Sigmoid colon (tissue), 7 donors: ENCODE measurements around the gene THAP10. TPM values are rescaled to one million over a fixed set of nuclear protein-coding genes. Genes with fewer than 3 reads are reported as not detected.

Experiments used
- DNase-seq: peaks from one replicate; pipeline ENCODE4 v3.0.0-alpha.2; 2019
- H3K27ac ChIP-seq, 4 donors: fragments of 200-600 bp; sonication (generic); one replicate each; pipeline ENCODE4 v1.5.1; 2016 to 2019; ENCODE audit warnings: mild to moderate bottlenecking in 1 of 4
- H3K27me3 ChIP-seq, 3 donors: fragments of 200-600 bp; sonication (generic); one replicate each; pipeline ENCODE4 v1.5.1; 2019; ENCODE audit warnings: mild to moderate bottlenecking in 1 of 3
- H3K36me3 ChIP-seq, 4 donors: fragments of 200-600 bp; sonication (generic); one replicate each; pipeline ENCODE4 v1.5.1; 2016 to 2019
- H3K4me1 ChIP-seq, 4 donors: fragments of 200-600 bp; sonication (generic); one replicate each; pipeline ENCODE4 v1.5.1; 2017 to 2019
- H3K4me3 ChIP-seq, 4 donors: fragments of 200-600 bp; sonication (generic); one replicate each; pipeline ENCODE4 v1.5.1; 2017 to 2019; ENCODE audit warnings: mild to moderate bottlenecking in 2 of 4, moderate library complexity in 1 of 4
- H3K9me3 ChIP-seq, 4 donors: fragments of 200-600 bp in 3 of 4; sonication (generic) in 3 of 4; one replicate each; pipeline versions ENCODE4 v1.5.1 to v1.6.1; 2013 to 2019
- EP300 ChIP-seq, 4 donors: sonication (generic); formaldehyde crosslinking; IDR thresholded peaks; one replicate each; pipeline ENCODE4 v1.6.1; 2017; ENCODE audit warnings: antibody characterized with exemption in 4 of 4
- POLR2A ChIP-seq, 2 donors: fragments of 450-650 bp; IDR thresholded peaks; one replicate each; pipeline ENCODE4 v1.6.1; 2016; ENCODE audit warnings: antibody characterized with exemption in 2 of 2, mild to moderate bottlenecking in 2 of 2, moderate library complexity in 2 of 2
- POLR2AphosphoS5 ChIP-seq, 4 donors: sonication (generic); formaldehyde crosslinking; IDR thresholded peaks; one replicate each; pipeline ENCODE4 v1.6.1; 2017; ENCODE audit warnings: antibody characterized with exemption in 4 of 4
- WGBS, 2 donors: extraction: QIAGEN DNeasy Blood & Tissue Kit; methylation state at CpG; one replicate each; pipeline ENCODE4 v1.1.7; 2013; 5-methylcytosine and 5-hydroxymethylcytosine counted together
- intact Hi-C: fragments of 100-400 bp; cut with DNase I; formaldehyde crosslinking; loops from one replicate; pipeline ENCODE4 v1.15.1; 2023
- polyA plus RNA-seq, 3 donors: library from polyadenylated mRNA; stranded (reverse); fragments of 200-250 nt; gene quantifications; one replicate each; pipeline ENCODE4 v1.2.3, GENCODE V29; 2013
- total RNA-seq, 4 donors: library from RNA; depleted of rRNA; stranded (reverse); fragments of >200 nt; gene quantifications; one replicate each; pipeline ENCODE4 v1.1.0, GENCODE V29; 2016
- TF ChIP-seq, protein P1 (sequence below), 4 experiments: fragments of 450-650 bp in 3 of 4; fragments of 200-600 bp in 1 of 4; IDR thresholded peaks; one replicate each; pipeline ENCODE4 v1.5.1; 2016 to 2019; ENCODE audit warnings: antibody characterized with exemption in 4 of 4, mild to moderate bottlenecking in 3 of 4, moderate library complexity in 2 of 4
- donor health status: healthy with polysubstance abuse.
- donor health status: Bipolar disorder and iron deficiency.
- donor health status: healthy.

Gene THAP10
- total and polyA plus RNA-seq, 7 donors, result 1.1 to 3.6 (median 2.5) TPM

DNA sequence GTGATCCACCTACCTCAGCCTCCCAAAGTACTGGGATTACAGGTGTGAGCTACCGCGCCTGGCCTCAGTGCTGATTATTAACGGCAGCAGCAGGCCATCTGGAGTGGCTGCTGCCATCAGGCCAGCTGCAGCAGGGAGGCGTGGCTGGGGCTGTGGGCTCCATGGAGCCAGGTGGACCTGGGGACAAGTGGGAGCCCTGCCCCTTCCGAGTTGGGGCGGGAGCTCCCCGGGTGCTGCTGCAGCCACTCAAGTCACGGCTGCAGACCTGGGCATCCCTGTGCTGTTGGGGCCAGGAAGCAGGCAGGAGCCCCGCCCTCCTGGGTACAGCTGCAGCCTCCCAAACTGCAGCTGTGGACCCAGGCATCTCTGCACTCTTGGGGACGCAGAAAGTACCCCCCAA, 24.3 kb upstream of the THAP10 start:
- 93 to 94% methylated on average over 10 of the region's 10 CpGs for WGBS, 2 donors
- H3K27ac ChIP-seq, result no peak overlapping the region
- no peaks in the 10 kb centered on the region for H3K27me3 ChIP-seq
- no peak for TF ChIP-seq POLR2AphosphoS5 (IDR thresholded peaks at IDR 0.05)
- TF ChIP-seq, protein P1, sequence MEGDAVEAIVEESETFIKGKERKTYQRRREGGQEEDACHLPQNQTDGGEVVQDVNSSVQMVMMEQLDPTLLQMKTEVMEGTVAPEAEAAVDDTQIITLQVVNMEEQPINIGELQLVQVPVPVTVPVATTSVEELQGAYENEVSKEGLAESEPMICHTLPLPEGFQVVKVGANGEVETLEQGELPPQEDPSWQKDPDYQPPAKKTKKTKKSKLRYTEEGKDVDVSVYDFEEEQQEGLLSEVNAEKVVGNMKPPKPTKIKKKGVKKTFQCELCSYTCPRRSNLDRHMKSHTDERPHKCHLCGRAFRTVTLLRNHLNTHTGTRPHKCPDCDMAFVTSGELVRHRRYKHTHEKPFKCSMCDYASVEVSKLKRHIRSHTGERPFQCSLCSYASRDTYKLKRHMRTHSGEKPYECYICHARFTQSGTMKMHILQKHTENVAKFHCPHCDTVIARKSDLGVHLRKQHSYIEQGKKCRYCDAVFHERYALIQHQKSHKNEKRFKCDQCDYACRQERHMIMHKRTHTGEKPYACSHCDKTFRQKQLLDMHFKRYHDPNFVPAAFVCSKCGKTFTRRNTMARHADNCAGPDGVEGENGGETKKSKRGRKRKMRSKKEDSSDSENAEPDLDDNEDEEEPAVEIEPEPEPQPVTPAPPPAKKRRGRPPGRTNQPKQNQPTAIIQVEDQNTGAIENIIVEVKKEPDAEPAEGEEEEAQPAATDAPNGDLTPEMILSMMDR (IDR thresholded peaks at IDR 0.05), result no peak
- TF ChIP-seq POLR2A (IDR thresholded peaks at IDR 0.05), result no peak
- TF ChIP-seq EP300 (IDR thresholded peaks at IDR 0.05), result no peak
- H3K4me3 ChIP-seq, result no peak overlapping the region
- no peaks in the 10 kb centered on the region for H3K36me3 ChIP-seq
- H3K4me1 ChIP-seq, result no peaks in the 10 kb centered on the region
- DNase-seq, result no peak
- intact Hi-C loops, result no loop called here
- H3K9me3 ChIP-seq, result no peaks in the 10 kb centered on the region

- TF ChIP-seq POLR2AphosphoS5 (IDR thresholded peaks at IDR 0.05) (no peak), POLR2A (IDR thresholded peaks at IDR 0.05) (no peak), EP300 (IDR thresholded peaks at IDR 0.05) (no peak)
- TF ChIP-seq, protein P1 (IDR thresholded peaks at IDR 0.05), result no peak
- intact Hi-C loops, result no loop called here
- no peak overlapping the region for H3K4me3 ChIP-seq
These were observed 20.0 kb upstream of the THAP10 start for GRCh38 chr15:70912187-70912586.

GRCh38 chr15:70910958-70911357, 18.7 kb upstream of the THAP10 start:
- Histone ChIP-seq H3K9me3 (peaks cover 0 to 6% (median 0%) of the 10 kb centered on the region in 4 donors), H3K4me1 (no peaks in the 10 kb centered on the region), H3K27me3 (no peaks in the 10 kb centered on the region), H3K36me3 (peaks cover 0 to 19% (median 0%) of the 10 kb centered on the region in 4 donors), H3K27ac (no peak overlapping the region), H3K4me3 (no peak overlapping the region)
- TF ChIP-seq, protein P1 (IDR thresholded peaks at IDR 0.05), result no peak
- TF ChIP-seq EP300 (IDR thresholded peaks at IDR 0.05), result no peak
- no peak for TF ChIP-seq POLR2AphosphoS5 (IDR thresholded peaks at IDR 0.05)
- TF ChIP-seq POLR2A (IDR thresholded peaks at IDR 0.05), result no peak
- intact Hi-C loops, result no loop called here
- DNase-seq, result no peak
- WGBS, 2 donors, result 92% methylated on average over 1 of the region's 1 CpG

More at GRCh38 chr15:70912187-70912586, 20.0 kb upstream of the THAP10 start:
- 21 to 66% methylated on average over 1 of the region's 1 CpG for WGBS, 2 donors
- no peak for DNase-seq
- Histone ChIP-seq H3K27ac (no peak overlapping the region), H3K36me3 (peaks cover 0 to 12% (median 0%) of the 10 kb centered on the region in 4 donors), H3K27me3 (no peaks in the 10 kb centered on the region), H3K4me1 (no peaks in the 10 kb centered on the region), H3K9me3 (peaks cover 0 to 6% (median 0%) of the 10 kb centered on the region in 4 donors)

DNA sequence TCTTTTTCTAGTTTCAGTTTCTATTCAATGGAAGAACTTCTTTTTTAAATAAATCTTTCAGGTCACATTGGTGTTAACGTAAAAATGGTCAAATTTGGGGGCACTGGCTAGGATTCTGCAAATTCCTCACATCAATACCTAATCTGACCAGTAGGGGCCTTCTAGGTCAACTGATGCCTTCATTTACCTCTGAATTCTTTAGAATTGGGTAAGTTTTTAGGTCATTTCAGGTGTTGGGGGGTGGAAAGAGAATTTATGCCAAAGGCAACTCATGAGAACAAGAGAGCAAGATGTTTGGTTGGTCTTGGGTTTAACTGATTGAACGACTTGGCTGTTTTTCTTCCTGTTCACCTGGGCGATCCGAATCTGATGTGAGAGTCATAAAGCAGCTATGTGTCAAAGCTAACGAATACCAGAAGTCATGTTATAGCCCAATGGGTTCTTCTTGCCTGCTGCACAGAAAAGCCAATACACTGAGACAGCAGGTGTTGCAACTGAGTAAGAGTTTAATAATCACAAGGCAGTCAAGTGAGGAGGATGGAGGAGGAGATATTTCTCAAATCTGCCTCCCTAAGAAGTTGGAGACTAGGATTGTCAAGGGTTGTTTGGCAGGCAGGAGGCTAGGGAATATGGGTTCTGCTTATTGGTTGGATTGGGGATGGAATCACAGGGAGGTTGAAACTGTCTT, 15.7 kb upstream of the THAP10 start:
- no peaks in the 10 kb centered on the region for H3K27me3 ChIP-seq
- TF ChIP-seq, protein P1 (IDR thresholded peaks at IDR 0.05), result peak in 1 of 4 experiments; percentile 16
- TF ChIP-seq EP300 (IDR thresholded peaks at IDR 0.05) (no peak), POLR2AphosphoS5 (IDR thresholded peaks at IDR 0.05) (no peak)
- intact Hi-C loops, result no loop called here
- peaks cover 0 to 25% (median 0%) of the 10 kb centered on the region in 4 donors for H3K36me3 ChIP-seq
- no peaks in the 10 kb centered on the region for H3K4me1 ChIP-seq
- no peak for DNase-seq
- no peak overlapping the region for H3K27ac ChIP-seq
- peaks cover 0 to 6% (median 0%) of the 10 kb centered on the region in 4 donors for H3K9me3 ChIP-seq
- no peak overlapping the region for H3K4me3 ChIP-seq
- WGBS, 2 donors, result 94 to 95% methylated on average over 5 of the region's 5 CpGs
